HG02763 (cell line): Measurements from ENCODE around the gene COPE.
"Not testable (repeated sequence)": the region's sequence is repeated elsewhere in the genome, so short reads cannot be mapped to it uniquely, and the experiment has no call there.

Experiments
- ATAC-seq: cut with Tn5 transposase; IDR thresholded peaks from one replicate; pipeline ENCODE4 v1.9.1; 2021; ENCODE audit warnings: mild to moderate bottlenecking, moderate library complexity; ENCODE audit not compliant: unreplicated experiment

COPE gene

GRCh38 chr19:18910010-18910409 lies 9.2 kb downstream of the COPE start:
- ATAC-seq: no peak

GRCh38 chr19:18908917-18909619 lies 10.1 kb downstream of the COPE start:
- no peak for ATAC-seq

GRCh38 chr19:18906605-18907519 lies 12.3 kb downstream of the COPE start:
- no peak for ATAC-seq

DNA sequence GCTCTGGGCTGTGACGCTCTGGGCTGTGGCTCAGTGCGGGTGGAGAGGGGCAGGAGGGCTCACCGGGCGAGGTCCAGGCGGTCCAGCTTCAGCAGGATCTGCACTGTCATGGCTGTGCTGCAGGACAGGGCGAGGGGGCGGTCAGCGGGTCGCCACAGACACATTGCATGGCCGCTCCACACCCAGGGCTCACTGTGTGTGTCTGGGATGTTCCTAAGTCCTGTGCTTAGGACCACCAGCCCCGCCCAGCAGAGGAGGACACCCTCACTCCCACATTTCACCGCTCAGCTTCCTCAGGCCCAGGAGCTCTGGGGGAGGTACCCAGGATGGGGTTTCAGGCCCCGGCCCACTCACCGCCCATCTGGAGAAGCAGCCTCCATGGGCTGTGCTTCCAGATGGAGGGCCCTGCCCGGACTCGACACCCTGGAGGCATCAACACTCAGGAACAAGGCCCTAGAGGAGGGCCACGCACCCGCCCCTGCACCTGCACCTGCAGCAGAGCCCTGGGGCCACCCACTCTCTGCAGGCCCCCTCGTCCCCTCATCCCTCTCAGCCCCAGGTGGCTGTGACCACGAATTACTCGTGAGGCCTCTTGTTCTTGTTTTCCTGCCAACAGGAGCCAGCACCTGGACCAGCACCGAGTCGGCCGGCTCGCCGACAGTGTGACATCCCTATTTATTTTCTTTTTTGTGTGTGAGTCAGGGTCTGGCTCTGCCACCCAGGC lies 13.5 kb downstream of the COPE start:
- ATAC-seq: no peak

DNA sequence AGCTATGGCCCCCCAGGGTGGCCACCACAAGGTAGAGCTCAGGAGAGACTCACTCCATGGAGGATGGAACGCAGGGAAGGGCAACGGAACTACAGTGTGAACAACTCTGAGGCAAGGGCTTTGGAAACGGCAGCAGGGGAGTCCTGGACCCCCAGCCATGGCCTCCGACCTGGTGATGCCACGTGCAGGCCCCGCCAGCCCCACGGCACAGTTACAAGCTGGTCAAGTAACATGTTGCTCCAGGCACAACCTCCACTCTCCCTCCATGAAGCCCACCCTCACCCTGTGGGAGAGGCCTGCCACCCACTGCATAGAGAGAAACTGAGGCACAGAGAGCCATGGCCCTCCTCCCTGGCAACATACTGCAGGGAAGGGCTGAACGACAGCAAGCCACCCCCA lies 14.1 kb downstream of the COPE start:
- ATAC-seq: no peak

DNA sequence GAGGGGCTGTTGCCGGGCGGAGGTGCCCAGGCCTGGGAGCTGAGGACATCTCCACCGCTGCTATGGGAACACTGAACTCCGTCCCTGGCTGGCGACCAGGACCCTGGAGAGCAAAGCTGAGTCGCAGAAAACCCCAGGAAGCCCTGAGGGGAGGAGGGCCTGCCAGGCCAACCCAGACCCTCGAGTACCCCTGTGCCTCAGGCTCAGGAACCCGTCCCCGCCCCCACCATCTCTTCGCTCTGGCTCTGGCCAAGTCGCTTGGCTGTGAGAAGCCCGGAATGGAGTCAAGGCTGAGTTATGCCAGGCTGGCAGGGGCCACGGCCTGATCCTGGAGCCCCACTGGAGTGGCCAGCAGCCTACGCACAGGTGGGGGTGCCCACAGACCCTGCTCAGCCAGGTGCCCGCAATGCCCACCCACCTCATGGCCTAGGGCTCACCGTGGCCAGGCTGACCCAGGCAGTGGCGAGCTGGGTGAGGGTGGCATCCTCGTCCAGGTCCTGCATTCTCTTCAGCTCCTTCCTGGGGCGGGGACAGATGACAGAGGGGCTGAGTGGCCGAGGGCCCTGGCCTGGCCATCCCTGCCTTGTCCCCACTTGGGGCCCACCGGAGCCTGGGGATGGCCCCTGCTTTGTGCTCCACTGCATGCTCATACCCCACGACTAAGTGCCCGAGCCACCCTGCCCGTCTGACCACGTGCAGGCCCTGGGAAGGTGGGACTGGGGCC lies 14.7 kb downstream of the COPE start:
- ATAC-seq: no peak

DNA sequence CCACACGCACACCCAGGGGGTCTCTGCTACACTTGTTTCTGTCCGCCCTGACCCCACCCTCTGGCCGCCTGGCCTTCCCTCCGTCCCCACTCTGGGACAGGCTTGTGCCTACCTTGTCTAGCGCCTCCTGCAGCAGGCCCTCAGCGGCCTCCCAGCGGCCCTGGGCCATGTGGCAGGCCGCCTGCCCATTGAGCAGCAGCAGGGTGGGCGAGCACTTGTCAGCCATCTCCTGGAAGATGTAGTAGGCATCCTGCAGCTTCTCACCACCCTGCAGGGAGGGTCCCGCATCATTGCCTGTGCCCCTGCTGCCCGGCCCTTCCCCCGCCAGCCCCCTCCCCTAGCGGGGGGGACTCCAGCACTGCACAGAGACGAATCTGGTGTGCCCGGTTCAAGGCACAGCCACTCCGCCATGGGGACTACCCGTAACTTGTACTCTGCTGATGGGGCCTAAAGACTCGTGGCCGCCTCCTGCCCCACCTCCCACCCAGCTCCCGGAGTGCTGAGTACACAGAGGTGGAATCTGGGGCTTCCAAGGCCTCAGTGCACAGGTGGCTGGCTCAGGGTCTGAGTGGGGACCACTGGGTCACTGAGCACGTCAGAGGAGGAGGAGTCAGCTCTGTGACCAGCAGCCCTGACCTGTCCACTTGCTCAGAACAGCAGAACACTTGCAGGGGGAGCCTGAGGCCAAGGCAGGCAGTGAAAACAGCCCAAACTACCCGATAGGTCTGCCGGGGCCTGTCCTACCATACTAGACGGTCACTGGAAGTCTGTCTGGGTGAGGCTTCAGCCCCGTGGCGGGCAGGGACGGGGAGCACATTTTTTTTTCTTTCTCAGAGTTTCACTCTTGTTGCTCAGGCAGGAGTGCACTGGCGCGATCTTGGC lies 15.8 kb downstream of the COPE start:
- ATAC-seq: no peak

DNA sequence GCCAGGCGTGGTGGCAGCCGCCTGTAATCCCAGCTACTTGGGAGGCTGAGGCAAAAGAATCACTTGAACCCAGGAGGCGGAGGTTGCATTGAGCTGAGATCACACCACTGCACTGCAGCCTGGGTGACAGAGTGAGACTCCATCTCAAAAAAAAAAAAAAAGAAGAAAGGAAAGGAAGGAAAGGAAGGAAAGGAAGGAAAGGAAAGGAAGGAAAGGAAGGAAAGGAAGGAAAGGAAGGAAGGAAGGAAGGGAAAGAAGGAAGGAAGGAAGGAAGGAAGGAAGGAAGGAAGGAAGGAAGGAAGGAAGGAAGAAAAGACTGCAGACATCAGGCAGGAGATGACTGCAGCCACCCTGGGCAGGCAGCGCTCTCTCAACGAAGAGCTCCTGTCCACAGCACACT lies 16.7 kb downstream of the COPE start:
- not testable (repeated sequence) for ATAC-seq

DNA sequence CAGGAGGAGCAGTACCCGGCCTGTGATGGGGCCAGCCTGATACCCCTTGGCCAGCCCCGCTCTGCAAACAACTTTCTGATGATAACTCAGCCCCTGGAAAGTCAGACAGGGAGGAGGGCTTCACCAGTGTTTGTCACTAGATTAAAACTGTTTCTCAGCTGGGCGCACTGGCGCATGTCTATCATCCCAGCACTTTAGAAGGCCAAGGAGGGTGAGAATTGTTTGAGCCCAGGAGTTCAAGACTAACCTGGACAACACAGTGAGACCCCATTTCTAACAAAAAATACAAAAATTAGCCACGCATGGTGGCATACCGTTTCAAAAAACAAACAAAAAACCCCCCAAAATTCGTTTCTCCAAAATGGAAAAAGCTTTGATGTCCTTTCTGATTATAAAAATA lies 17.7 kb downstream of the COPE start:
- no peak for ATAC-seq

DNA sequence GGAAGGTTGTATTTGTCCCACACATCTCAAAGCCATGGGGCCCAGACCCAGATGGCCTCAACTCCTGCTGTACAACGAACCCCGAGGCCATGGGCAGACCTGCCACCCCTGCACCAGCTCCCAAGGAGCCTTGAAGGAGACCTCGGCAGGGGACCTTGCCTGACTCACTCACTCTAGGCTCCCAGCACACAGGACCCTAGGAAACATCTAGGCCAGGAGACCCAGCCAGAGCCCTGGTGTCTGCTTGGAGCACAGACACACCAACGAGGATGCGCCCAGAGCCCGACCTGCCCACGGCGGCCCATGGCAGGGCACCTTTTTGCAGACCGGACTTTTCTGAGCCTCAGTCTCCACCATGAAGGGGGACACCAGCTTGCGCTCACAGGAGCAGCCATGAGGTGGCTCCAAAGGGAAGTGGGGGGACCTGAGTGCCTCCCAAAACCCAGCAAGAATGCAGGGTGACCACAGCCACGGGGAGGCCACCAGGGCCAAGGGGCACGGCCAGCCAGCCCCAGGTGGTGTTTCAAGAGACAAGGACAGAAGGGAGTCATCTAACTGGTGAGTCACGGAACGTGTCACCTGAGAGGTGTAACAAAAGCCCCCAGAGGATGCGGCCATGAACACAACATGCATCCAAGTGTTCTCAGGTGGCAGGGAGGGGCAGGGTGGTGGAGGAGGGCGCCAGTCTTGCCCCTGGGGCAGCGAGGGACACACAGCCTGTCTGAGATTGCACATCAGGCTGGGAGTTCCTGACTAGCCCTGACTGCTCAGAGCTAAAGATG lies 18.3 kb downstream of the COPE start:
- ATAC-seq: no peak

DNA sequence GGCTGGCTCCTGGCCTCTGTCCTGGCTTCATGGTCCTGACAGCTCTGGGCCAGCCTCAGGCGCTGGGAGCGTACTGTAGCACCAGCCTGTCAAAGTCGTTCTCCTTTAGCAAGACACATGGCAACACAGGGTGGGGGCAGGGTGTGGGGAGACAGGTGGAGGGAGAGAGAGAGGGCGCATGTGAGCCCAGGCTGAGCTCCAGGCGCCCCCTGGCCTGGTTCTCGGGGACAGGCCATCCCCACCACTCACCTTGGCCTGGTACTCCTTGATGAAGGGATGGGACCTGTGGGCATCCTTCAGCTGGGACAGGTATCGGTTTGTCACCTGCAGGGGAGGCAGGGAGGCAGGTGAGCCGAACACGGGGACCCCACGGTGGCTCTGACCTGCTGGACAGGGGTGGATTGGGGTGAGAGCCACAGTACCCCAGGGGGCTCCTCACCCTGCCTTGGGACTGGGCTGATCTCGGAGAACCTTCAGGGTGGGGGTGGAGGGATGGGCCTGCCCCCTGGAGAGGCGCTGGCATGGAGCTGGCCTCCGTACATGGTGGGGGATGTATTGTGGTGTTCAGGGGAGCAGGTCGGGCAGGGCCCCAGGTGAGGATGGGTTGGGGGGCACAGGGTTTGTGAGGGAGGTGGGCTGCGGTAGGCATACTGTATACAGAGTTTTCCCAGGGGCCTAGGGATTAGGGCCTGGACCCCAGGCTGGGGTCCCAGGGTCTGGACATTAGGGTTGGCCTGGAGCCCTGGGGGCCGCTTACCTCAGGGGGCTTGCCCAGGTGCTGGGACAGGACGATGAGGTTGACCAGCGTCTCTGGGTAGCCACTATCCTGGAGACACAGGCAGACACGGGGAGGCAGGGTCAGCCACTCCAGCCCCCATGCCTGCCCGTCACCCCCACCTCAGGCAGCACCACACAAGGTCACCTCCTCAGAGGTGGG lies 19.3 kb downstream of the COPE start:
- ATAC-seq: no peak

DNA sequence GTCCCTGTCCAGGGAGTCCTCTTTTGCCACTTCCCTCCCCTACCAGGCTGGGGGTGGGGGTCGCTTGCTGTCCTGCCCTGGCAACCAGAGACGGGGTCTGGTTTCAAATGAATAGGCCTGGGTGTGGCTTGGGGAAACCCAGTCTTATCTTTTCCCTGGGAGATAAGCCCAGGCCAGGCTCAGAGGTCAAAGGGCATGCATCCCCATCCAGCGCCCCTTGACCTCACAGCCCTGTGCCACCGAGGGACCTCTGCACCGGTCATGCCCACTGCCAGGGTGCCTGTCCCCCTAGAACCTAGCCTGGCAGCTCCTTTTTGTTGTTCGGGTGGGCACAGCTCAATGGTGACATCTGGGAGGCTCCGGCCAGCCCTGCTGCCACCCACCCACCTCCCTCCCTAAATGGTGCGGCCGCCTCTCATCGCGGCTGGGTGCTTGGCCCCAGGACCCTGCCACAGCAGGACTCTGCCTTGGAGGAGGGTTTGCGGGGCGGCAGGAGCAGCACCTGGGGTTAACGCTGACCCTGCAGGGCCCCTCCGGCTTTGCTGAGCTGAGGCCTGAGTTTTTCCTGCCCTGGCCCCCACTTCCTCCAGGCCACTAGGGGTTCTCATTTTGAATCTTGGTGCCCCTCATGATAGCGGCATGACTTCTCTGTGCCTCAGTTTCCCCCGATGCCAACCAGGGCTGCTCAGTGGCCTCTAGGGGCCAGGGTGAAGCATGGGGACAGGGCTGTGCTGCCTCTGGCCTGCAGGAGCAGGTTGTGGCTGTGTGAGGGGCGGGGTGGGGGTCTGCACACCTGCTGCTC lies 20.4 kb downstream of the COPE start:
- no peak for ATAC-seq

DNA sequence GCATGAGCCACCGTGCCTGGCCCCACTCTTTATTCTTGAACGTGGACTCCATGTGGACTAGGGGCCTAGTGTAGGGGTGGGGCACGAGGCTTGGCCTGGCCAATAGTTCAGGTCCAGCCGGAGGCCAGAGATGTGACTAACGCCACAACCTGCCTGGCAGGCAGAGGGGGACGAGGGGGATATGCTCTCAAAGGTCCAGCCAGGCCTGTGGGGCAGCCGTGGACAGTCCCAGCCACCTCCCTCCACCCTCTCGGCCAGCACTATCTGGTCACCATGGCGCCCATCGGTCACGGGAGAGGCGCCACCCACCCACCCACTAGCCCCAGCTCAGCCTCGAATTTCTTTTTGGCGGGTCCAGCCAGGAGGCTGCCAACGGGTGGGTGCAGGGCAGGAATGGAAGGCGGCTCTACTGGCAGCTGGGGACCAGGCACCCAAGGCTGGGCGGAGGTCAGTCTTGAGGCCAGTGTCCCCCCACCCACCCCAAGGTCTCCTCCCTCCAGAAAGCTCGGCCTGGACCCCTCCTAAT lies 21.0 kb downstream of the COPE start:
- no peak for ATAC-seq

DNA sequence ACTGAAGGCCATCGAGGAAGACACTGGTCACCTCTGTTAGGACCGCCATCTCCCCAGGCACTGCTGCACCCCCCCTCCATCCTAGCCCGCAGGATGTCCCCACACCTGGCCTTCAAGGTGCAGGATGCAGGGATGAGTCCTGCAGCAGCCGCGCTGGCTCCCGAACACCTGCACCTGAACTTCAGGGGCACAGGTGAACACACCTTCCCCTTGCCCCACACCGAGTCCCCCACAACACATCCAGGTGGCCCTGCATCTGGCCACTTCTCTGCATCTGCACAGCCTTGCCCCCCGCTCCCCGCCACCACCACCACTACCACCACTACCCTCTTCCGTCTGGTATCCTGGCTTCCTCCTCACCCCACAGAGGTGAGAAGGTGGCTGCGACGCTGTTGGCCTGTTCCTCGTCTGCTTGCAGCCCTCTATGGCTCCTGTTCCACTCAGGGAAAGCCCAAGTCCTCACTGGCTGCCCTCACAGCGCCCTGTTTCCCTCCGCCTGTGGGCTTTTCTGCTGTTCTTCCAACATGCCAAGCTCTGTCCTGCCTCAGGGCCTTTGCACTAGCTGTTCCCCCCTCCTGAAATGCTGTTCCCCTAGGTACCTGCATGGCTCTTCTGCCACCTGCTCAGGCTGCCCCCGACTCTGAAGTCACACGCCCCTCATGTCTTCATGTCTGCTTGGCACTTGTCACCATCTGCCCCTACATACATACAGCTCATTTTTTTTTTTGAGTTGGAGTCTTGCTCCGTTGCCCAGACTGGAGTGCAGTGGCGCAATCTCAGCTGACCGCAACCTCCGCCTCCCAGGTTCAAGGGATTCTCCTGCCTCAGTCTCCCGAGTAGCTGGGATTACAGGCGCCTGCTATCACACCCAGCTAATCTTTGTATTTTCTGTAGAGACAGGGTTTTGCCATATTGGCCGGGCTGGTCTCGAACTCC lies 21.8 kb downstream of the COPE start:
- no peak for ATAC-seq

- ATAC-seq: no peak
These were observed 22.8 kb downstream of the COPE start for GRCh38 chr19:18896421-18896841.

DNA sequence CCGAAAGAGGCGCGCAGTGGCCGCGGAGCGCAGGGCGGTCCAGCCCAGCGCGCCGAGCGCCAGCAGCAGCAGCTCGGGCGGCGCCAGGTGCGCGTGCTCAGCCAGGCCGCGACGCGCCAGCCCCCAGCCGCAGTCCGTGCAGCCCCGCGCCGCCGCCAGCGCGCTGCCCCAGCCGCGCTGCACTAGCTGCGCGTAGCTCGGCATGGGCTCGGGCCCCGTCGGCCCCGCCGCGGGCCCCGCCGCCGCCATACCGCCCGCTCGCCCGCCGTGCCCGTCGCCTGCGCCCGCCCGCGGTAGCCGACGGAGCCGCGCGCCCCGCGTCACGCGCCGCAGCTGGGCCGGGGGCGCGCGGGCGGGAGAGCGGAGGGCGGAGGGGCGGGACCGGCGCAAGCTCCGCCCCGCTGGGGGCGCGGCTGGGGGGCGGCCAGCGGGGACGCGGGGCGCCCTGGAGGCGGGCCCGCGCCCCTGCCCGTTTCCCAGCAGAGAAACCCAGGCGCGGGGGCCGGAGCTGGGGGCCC lies 23.3 kb downstream of the COPE start, which contains the start of gene CERS1:
Gene CERS1, minus strand, starts transcription at position 335 of the 518 bp plus-strand sequence. Its CDS starts 86 bp downstream, at position 249.
- ATAC-seq: no peak
